HEK293 (cell line): ENCODE results near the gene MRGPRG.

Source experiments
- CTCF ChIA-PET: fragments of 350-600 bp; formaldehyde crosslinking; extraction: SDS; loops from one replicate; lab custom pipeline; 2021; ENCODE audit warnings: antibody characterized with exemption; lab: Yijun Ruan, JAX
- POLR2A ChIA-PET: fragments of 300-600 bp; formaldehyde crosslinking; extraction: SDS; loops from one replicate; lab custom pipeline; 2020; ENCODE audit warnings: antibody characterized with exemption, inconsistent platforms; lab: Yijun Ruan, JAX
- H3K27ac ChIP-seq: fragments of 200-500 bp; sonication (Bioruptor generic); 2 replicates; pipeline ENCODE4 v1.5.1; 2014; ENCODE audit warnings: low read depth, low read length, control low read depth, inconsistent platforms; ENCODE audit errors: extremely low read depth
- H3K36me3 ChIP-seq, 2 experiments: fragments of 200-500 bp in 1 of 2; sonication (Bioruptor generic) in 1 of 2; 1 replicate in 1 of 2; 2 replicates in 1 of 2; pipeline ENCODE4 v1.5.1; 2014 to 2017; ENCODE audit warnings: inconsistent platforms in 2 of 2, low read length in 2 of 2; ENCODE audit not compliant: control insufficient read depth in 2 of 2, insufficient read depth in 1 of 2
- H3K4me1 ChIP-seq: fragments of 200-500 bp; sonication (Bioruptor generic); 2 replicates; pipeline ENCODE4 v1.5.1; 2014; ENCODE audit warnings: mild to moderate bottlenecking, low read length, inconsistent platforms; ENCODE audit not compliant: control insufficient read depth, insufficient read depth
- H3K4me3 ChIP-seq: 2 replicates; pipeline ENCODE4 v1.5.1; 2011; ENCODE audit warnings: low read depth, mild to moderate bottlenecking, control low read depth, low read length, moderate library complexity
- H3K9me3 ChIP-seq: fragments of 200-500 bp; sonication (Bioruptor generic); 2 replicates; pipeline ENCODE4 v1.5.1; 2014; ENCODE audit warnings: low read depth, low read length, inconsistent platforms; ENCODE audit not compliant: control insufficient read depth, insufficient read depth
- ATF2 ChIP-seq: fragments of 450-650 bp; formaldehyde crosslinking; IDR thresholded peaks from 2 replicates; pipeline ENCODE4 v1.5.1; 2016; ENCODE audit warnings: missing biosample characterization, missing genetic modification characterization, low read depth
- EGR2 ChIP-seq: fragments of 450-650 bp; formaldehyde crosslinking; IDR thresholded peaks from 2 replicates; pipeline ENCODE4 v1.5.1; 2016; ENCODE audit warnings: low read depth, missing biosample characterization, missing genetic modification characterization
- FEZF1 ChIP-seq: fragments of 450-650 bp; formaldehyde crosslinking; IDR thresholded peaks from 2 replicates; pipeline ENCODE4 v1.5.1; 2016; ENCODE audit warnings: missing biosample characterization, missing genetic modification characterization
- HOXC10 ChIP-seq: sonication (generic); formaldehyde crosslinking; IDR thresholded peaks from 2 replicates; pipeline ENCODE4 v1.8.1; 2023; ENCODE audit warnings: mild to moderate bottlenecking, missing genetic modification reagents
- PRDM1 ChIP-seq: fragments of 450-650 bp; formaldehyde crosslinking; IDR thresholded peaks from 2 replicates; pipeline ENCODE4; 2016; ENCODE audit warnings: missing biosample characterization, missing genetic modification characterization
- SP7 ChIP-seq: fragments of 450-650 bp; formaldehyde crosslinking; IDR thresholded peaks from 2 replicates; pipeline ENCODE4 v1.5.1; 2016; ENCODE audit warnings: missing biosample characterization, missing genetic modification characterization
- WT1 ChIP-seq: fragments of 450-650 bp; formaldehyde crosslinking; IDR thresholded peaks from 2 replicates; pipeline ENCODE4 v1.5.1; 2016; ENCODE audit warnings: missing biosample characterization, missing genetic modification characterization
- ZFHX2 ChIP-seq: fragments of 450-650 bp; formaldehyde crosslinking; conservative IDR thresholded peaks from 2 replicates; pipeline ENCODE4 v1.5.1; 2016; ENCODE audit warnings: missing biosample characterization, missing genetic modification characterization
- ZNF175 ChIP-seq: fragments of 450-650 bp; formaldehyde crosslinking; IDR thresholded peaks from 2 replicates; pipeline ENCODE4 v1.5.1; 2016; ENCODE audit warnings: missing biosample characterization, missing genetic modification characterization
- ZNF23 ChIP-seq: fragments of 450-650 bp; formaldehyde crosslinking; IDR thresholded peaks from 2 replicates; pipeline ENCODE4 v1.5.1; 2016; ENCODE audit warnings: missing biosample characterization, missing genetic modification characterization, borderline replicate concordance
- ZNF239 ChIP-seq: fragments of 450-650 bp; formaldehyde crosslinking; IDR thresholded peaks from 2 replicates; pipeline ENCODE4 v1.5.1; 2016; ENCODE audit warnings: missing biosample characterization, missing genetic modification characterization
- ZNF600 ChIP-seq: fragments of 450-650 bp; formaldehyde crosslinking; IDR thresholded peaks from 2 replicates; pipeline ENCODE4 v1.5.1; 2016; ENCODE audit warnings: missing biosample characterization, missing genetic modification characterization
- ZNF707 ChIP-seq: fragments of 450-650 bp; formaldehyde crosslinking; IDR thresholded peaks from 2 replicates; pipeline ENCODE4 v1.5.1; 2016; ENCODE audit warnings: missing biosample characterization, missing genetic modification characterization
- ZNF785 ChIP-seq: fragments of 450-650 bp; formaldehyde crosslinking; IDR thresholded peaks from 2 replicates; pipeline ENCODE4 v1.5.1; 2016; ENCODE audit warnings: missing biosample characterization, missing genetic modification characterization
- ZSCAN18 ChIP-seq: fragments of 450-650 bp; formaldehyde crosslinking; IDR thresholded peaks from 2 replicates; pipeline ENCODE4 v1.5.1; 2016; ENCODE audit warnings: missing biosample characterization, missing genetic modification characterization
- TF ChIP-seq, protein P1 (sequence below): fragments of 450-650 bp; formaldehyde crosslinking; IDR thresholded peaks from 2 replicates; pipeline ENCODE4 v1.5.1; 2016; ENCODE audit warnings: missing biosample characterization, missing genetic modification characterization
- TF ChIP-seq, protein P2 (sequence below): fragments of 450-650 bp; IDR thresholded peaks from 2 replicates; pipeline ENCODE4 v1.5.1; 2018; ENCODE audit warnings: missing biosample characterization, missing genetic modification characterization
- TF ChIP-seq, protein P3 (sequence below): fragments of 450-650 bp; formaldehyde crosslinking; IDR thresholded peaks from 2 replicates; pipeline ENCODE4 v1.5.1; 2016; ENCODE audit warnings: missing biosample characterization, missing genetic modification characterization

MRGPRG gene

DNA sequence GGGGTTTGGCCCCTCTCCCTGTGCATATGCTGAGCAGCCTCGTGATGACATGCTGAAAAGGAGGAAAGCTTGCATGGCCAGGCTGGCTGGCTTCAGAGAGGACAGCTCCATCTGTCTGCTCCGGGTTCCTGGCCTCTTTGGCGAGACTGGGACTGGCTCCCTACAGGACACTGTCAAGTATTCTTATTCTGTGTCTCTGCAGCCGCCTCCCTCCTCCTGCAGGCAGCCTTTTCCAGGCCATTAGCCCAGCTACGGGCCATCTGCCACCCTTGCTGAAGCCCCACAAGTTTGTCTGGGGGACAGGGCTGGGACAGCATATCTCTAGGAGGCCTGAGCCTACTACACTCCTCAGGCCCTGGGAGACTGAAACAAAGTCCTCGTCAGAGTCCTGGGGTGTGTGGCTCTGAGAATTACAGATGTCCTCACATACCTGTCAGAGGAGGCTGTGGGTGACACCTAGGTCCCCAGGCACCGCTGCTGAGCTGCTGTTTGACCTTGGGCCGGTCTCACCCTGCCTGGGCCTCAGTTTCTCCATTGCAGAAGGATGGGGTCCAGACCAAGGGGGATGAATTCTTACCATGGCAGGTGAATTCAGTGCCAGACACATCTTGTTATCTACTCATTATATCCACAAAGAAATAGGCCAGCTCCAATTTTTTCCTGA lies 11.0 kb downstream of the MRGPRG start (continued):
- TF ChIP-seq, protein P1, sequence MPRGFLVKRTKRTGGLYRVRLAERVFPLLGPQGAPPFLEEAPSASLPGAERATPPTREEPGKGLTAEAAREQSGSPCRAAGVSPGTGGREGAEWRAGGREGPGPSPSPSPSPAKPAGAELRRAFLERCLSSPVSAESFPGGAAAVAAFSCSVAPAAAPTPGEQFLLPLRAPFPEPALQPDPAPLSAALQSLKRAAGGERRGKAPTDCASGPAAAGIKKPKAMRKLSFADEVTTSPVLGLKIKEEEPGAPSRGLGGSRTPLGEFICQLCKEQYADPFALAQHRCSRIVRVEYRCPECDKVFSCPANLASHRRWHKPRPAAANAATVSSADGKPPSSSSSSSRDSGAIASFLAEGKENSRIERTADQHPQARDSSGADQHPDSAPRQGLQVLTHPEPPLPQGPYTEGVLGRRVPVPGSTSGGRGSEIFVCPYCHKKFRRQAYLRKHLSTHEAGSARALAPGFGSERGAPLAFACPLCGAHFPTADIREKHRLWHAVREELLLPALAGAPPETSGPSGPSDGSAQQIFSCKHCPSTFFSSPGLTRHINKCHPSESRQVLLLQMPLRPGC (tag by site-specific recombination) = no peak
- TF ChIP-seq ZNF785 (tag by site-specific recombination) = no peak
- no peak for TF ChIP-seq ZNF23 (tag by site-specific recombination)
- TF ChIP-seq ZNF239 (tag by site-specific recombination) = no peak
- no peak for TF ChIP-seq ZNF600 (tag by site-specific recombination)
- no peak for TF ChIP-seq PRDM1 (tag by site-specific recombination)
- TF ChIP-seq ZNF175 (tag by site-specific recombination) = no peak
- no peak for TF ChIP-seq WT1
- TF ChIP-seq ATF2 (tag by site-specific recombination) = no peak
- no peak for TF ChIP-seq FEZF1 (tag by site-specific recombination)
- TF ChIP-seq ZSCAN18 (tag by site-specific recombination) = no peak
- TF ChIP-seq SP7 (tag by site-specific recombination) = no peak

- Histone ChIP-seq H3K4me1 (no peaks in the 10 kb centered on the region), H3K27ac (no peak overlapping the region), H3K9me3 (no peaks in the 10 kb centered on the region), H3K36me3 (no peaks in the 10 kb centered on the region), H3K4me3 (no peak overlapping the region)
- POLR2A ChIA-PET = no interaction called here
- TF ChIP-seq HOXC10 (CRISPR knock-in tag) = no peak
- TF ChIP-seq, protein P2, sequence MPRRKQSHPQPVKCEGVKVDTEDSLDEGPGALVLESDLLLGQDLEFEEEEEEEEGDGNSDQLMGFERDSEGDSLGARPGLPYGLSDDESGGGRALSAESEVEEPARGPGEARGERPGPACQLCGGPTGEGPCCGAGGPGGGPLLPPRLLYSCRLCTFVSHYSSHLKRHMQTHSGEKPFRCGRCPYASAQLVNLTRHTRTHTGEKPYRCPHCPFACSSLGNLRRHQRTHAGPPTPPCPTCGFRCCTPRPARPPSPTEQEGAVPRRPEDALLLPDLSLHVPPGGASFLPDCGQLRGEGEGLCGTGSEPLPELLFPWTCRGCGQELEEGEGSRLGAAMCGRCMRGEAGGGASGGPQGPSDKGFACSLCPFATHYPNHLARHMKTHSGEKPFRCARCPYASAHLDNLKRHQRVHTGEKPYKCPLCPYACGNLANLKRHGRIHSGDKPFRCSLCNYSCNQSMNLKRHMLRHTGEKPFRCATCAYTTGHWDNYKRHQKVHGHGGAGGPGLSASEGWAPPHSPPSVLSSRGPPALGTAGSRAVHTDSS (tag by site-specific recombination) = peak; percentile 94
- CTCF ChIA-PET = interaction anchor here (1.6 kb wide), 1 partner anchor 11 kb away, joined by 7 read pairs; no protein-coding TSS in a partner anchor
Observed at GRCh38 chr11:3206922-3207204, 11.8 kb downstream of the MRGPRG start.

DNA sequence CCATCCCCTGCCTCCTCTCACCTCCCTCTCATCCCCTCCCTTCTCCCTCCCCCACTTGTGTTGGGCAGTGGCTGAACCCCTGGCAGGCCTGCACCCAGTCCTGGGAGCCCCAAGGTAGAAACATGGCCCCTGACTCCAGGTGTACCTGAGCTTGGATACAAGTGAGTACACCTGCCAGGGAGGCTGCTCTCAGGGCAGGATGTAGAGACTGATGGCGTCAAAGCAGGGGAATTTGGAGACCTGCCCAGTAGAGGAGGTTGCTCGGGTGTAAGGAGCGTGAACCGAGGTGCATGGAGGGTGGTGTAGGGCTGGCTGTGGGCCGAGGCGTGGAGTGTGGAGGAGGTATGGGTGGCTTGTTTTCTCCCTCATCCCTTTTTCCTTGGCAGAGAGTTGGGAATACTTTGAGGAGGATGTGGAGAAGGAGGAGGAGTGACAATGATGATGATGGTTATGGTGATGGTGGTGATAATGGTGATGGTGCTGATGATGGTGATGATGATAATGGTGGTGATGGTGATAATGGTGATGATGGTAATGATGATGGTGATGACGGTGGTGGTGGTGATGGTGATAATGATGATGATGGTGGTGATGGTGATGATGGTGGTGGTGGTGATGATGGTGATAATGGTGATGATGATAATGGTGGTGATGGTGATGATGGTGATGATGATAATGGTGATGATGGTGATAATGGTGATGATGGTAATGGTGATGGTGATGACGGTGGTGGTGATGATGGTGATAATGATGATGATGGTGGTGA lies 12.3 kb downstream of the MRGPRG start:
- POLR2A ChIA-PET = no interaction called here
- TF ChIP-seq ZFHX2 (tag by site-specific recombination) (no peak), ZNF600 (tag by site-specific recombination) (no peak), ZNF707 (tag by site-specific recombination) (0 out of 2 replicates have a peak, but pooled peaks have one; percentile 9), EGR2 (tag by site-specific recombination) (no peak)
- TF ChIP-seq, protein P3, sequence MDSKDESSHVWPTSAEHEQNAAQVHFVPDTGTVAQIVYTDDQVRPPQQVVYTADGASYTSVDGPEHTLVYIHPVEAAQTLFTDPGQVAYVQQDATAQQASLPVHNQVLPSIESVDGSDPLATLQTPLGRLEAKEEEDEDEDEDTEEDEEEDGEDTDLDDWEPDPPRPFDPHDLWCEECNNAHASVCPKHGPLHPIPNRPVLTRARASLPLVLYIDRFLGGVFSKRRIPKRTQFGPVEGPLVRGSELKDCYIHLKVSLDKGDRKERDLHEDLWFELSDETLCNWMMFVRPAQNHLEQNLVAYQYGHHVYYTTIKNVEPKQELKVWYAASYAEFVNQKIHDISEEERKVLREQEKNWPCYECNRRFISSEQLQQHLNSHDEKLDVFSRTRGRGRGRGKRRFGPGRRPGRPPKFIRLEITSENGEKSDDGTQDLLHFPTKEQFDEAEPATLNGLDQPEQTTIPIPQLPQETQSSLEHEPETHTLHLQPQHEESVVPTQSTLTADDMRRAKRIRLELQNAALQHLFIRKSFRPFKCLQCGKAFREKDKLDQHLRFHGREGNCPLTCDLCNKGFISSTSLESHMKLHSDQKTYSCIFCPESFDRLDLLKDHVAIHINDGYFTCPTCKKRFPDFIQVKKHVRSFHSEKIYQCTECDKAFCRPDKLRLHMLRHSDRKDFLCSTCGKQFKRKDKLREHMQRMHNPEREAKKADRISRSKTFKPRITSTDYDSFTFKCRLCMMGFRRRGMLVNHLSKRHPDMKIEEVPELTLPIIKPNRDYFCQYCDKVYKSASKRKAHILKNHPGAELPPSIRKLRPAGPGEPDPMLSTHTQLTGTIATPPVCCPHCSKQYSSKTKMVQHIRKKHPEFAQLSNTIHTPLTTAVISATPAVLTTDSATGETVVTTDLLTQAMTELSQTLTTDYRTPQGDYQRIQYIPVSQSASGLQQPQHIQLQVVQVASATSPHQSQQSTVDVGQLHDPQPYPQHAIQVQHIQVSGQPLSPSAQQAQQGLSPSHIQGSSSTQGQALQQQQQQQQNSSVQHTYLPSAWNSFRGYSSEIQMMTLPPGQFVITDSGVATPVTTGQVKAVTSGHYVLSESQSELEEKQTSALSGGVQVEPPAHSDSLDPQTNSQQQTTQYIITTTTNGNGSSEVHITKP (tag by site-specific recombination) = no peak
- H3K36me3 ChIP-seq = no peaks in the 10 kb centered on the region
- H3K4me1 ChIP-seq = no peaks in the 10 kb centered on the region
- CTCF ChIA-PET = interaction anchor here (1.2 to 1.6 kb wide), 2 partner anchors 11 kb away, joined by 6 to 7 read pairs; no protein-coding TSS in a partner anchor
- no peaks in the 10 kb centered on the region for H3K9me3 ChIP-seq
- H3K4me3 ChIP-seq = no peak overlapping the region
- no peak overlapping the region for H3K27ac ChIP-seq
